Measurements from ENCODE around the gene HLTF.

The HLTF gene

GRCh38 chr3:149020196-149020838, 66.0 kb downstream of the HLTF start:
- peaks cover 5% of the 10 kb centered on the region for H3K36me3 ChIP-seq

GRCh38 chr3:149019580-149019979, 66.8 kb downstream of the HLTF start:
- TF ChIP-seq CTCF (IDR thresholded peaks at IDR 0.05; ENCODE audit: low read depth, low read length), result no peak
- no peak for DNase-seq

More at GRCh38 chr3:149020196-149020838, 66.0 kb downstream of the HLTF start:
- no peak overlapping the region for H3K4me3 ChIP-seq (ENCODE audit: low read depth, low read length)
- no peak for DNase-seq
- no peaks in the 10 kb centered on the region for H3K27me3 ChIP-seq
- H3K4me1 ChIP-seq, result no peaks in the 10 kb centered on the region
- TF ChIP-seq CTCF (IDR thresholded peaks at IDR 0.05; ENCODE audit: low read depth, low read length), result no peak
- no peaks in the 10 kb centered on the region; the same call in 1 of the 2 replicates for H3K9me3 ChIP-seq

GRCh38 chr3:149018247-149018646, 68.1 kb downstream of the HLTF start:
- Histone ChIP-seq H3K9me3 (no peaks in the 10 kb centered on the region; the same call in 1 of the 2 replicates), H3K4me1 (no peaks in the 10 kb centered on the region), H3K4me3 (ENCODE audit: low read depth, low read length) (no peak overlapping the region), H3K36me3 (0 out of 2 replicates have a peak, but pooled peaks cover 2% of the 10 kb centered on the region), H3K27me3 (no peaks in the 10 kb centered on the region)
- TF ChIP-seq CTCF (IDR thresholded peaks at IDR 0.05; ENCODE audit: low read depth, low read length), result no peak
- no peak for DNase-seq

More at GRCh38 chr3:149019580-149019979, 66.8 kb downstream of the HLTF start:
- H3K4me3 ChIP-seq (ENCODE audit: low read depth, low read length), result no peak overlapping the region
- H3K27me3 ChIP-seq, result no peaks in the 10 kb centered on the region
- H3K36me3 ChIP-seq, result 0 out of 2 replicates have a peak, but pooled peaks cover 2% of the 10 kb centered on the region
- no peaks in the 10 kb centered on the region; the same call in 1 of the 2 replicates for H3K9me3 ChIP-seq
- no peaks in the 10 kb centered on the region for H3K4me1 ChIP-seq

GRCh38 chr3:149016669-149017541, 69.4 kb downstream of the HLTF start:
- H3K36me3 ChIP-seq, result 0 out of 2 replicates have a peak, but pooled peaks cover 2% of the 10 kb centered on the region
- no peak for TF ChIP-seq CTCF (IDR thresholded peaks at IDR 0.05; ENCODE audit: low read depth, low read length)
- no peaks in the 10 kb centered on the region for H3K4me1 ChIP-seq
- H3K27me3 ChIP-seq, result no peaks in the 10 kb centered on the region
- no peak overlapping the region for H3K4me3 ChIP-seq (ENCODE audit: low read depth, low read length)
- no peak for DNase-seq
- no peaks in the 10 kb centered on the region; the same call in 1 of the 2 replicates for H3K9me3 ChIP-seq

GRCh38 chr3:149016242-149016641, 70.1 kb downstream of the HLTF start:
- no peak for TF ChIP-seq CTCF (IDR thresholded peaks at IDR 0.05; ENCODE audit: low read depth, low read length)
- no peaks in the 10 kb centered on the region for H3K4me1 ChIP-seq
- no peak for DNase-seq

More at GRCh38 chr3:149016242-149016641, 70.1 kb downstream of the HLTF start:
- H3K27me3 ChIP-seq, result no peaks in the 10 kb centered on the region
- H3K9me3 ChIP-seq, result no peaks in the 10 kb centered on the region; the same call in 1 of the 2 replicates
- no peak overlapping the region for H3K4me3 ChIP-seq (ENCODE audit: low read depth, low read length)
- 0 out of 2 replicates have a peak, but pooled peaks cover 2% of the 10 kb centered on the region for H3K36me3 ChIP-seq

All from BE2C (cell line).